Bronchial epithelial cell (primary cell): Measurements from ENCODE around the gene TCFL5. TPM values are rescaled to one million over a fixed set of nuclear protein-coding genes. Genes with fewer than 3 reads are reported as not detected.

Experiments
- DNase-seq: peaks from one replicate; pipeline ENCODE4 v3.0.0-alpha.2; 2010; ENCODE audit warnings: low read depth
- FAIRE-seq: peaks from 2 replicates; lab custom pipeline; 2011; peaks lifted over from hg19 to GRCh38; lab: Jason Lieb, UNC
- H3K27me3 ChIP-seq: 2 replicates; pipeline ENCODE4 v1.5.1; 2011; ENCODE audit warnings: low read length; ENCODE audit not compliant: control insufficient read depth, insufficient read depth
- H3K36me3 ChIP-seq: 2 replicates; pipeline ENCODE4 v1.5.1; 2011; ENCODE audit warnings: low read length; ENCODE audit not compliant: control insufficient read depth, insufficient read depth
- H3K4me3 ChIP-seq: 2 replicates; pipeline ENCODE4 v1.5.1; 2011; ENCODE audit warnings: mild to moderate bottlenecking, low read depth, low read length, control low read depth
- total RNA-seq: library from RNA; depleted of rRNA; stranded (reverse); fragments of >200 nt; gene quantifications from 2 replicates; pipeline ENCODE4 v1.2.1, GENCODE V29; 2014
- TF ChIP-seq, protein P1 (sequence below): IDR thresholded peaks from 2 replicates; pipeline ENCODE4 v1.5.1; 2011; ENCODE audit warnings: mild to moderate bottlenecking, moderate library complexity, low read length, control low read depth, inconsistent platforms; ENCODE audit not compliant: insufficient read depth, severe bottlenecking

Gene TCFL5
- 13.2 and 14.5 TPM in 2 replicates for total RNA-seq

DNA sequence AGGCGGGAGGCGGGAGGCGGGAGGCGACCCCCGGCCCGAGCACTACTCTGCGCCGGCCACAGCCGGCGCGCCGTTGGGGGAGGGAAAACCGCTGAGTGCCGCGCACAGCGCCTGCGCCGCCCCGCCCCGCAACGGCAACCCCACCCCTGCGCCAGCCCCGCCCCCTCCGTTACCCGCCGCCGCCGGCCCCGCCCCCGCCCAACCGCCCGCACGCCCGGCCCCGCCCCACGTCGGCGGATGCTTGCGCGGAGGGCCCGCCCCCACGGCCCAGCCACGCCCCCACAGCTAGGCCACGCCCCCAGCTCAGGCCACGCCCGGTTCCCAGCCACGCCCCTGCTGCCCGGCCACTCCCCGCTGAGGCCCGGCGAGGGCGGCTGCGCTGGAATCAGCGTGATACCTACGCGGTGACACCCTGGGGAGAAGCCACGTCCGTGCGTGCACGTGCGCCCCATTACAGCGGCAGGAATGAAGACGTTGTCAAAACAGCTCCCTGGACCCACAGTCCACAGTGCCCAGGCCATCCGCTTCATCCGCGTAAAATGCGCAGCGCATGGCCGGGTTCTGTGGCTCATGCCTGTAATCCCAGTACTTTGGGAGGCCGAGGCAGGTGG lies at the start of gene TCFL5:
Gene TCFL5 (minus strand): TSS at position 97 of the 611 bp plus-strand sequence. CDS start 152 bp downstream, outside the sequence.
- Histone ChIP-seq H3K36me3 (peaks cover 1% of the 10 kb centered on the region), H3K4me3 (peak within 1 kb of the TSS; percentile 53), H3K27me3 (no peaks in the 10 kb centered on the region)
- TF ChIP-seq, protein P1, sequence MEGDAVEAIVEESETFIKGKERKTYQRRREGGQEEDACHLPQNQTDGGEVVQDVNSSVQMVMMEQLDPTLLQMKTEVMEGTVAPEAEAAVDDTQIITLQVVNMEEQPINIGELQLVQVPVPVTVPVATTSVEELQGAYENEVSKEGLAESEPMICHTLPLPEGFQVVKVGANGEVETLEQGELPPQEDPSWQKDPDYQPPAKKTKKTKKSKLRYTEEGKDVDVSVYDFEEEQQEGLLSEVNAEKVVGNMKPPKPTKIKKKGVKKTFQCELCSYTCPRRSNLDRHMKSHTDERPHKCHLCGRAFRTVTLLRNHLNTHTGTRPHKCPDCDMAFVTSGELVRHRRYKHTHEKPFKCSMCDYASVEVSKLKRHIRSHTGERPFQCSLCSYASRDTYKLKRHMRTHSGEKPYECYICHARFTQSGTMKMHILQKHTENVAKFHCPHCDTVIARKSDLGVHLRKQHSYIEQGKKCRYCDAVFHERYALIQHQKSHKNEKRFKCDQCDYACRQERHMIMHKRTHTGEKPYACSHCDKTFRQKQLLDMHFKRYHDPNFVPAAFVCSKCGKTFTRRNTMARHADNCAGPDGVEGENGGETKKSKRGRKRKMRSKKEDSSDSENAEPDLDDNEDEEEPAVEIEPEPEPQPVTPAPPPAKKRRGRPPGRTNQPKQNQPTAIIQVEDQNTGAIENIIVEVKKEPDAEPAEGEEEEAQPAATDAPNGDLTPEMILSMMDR: no peak
- peak; percentile 47 for DNase-seq
- FAIRE-seq: no peak

DNA sequence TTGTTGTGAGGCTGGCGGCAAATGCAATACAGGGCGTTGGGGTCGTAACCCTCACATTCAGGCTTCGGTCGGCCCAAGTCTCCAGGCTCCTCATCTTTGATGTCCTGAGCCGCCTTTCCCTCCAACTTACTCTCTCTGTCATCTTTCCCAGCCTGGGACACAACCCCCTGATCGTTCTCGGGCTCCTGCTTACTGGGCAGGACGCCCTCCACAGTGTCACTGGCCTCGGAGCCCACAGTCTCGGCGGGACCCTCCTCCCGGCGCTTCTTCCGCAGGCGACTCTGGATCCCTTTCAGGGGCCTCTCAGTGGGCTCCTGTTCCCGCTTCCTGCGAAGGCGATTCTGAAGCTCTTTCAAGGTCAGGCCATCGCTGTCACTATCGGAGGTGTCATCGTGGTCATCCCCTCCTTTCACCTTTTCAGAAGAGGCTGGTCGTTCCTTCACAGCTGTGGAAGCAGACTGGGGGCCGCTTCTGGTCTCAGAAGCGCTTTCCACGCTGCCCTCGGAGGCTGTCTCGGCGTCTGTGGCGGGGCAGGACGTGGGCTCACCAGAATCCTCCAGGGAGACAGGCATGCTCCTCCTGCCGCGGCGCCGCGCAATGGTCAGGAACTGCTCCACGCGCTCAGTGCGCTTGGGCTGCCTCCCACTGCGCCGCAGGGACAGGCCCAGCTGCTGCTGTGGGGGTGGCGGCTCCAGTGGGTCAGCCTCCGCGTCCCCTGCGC lies 49.3 kb upstream of the TCFL5 start:
- FAIRE-seq: no peak

DNA sequence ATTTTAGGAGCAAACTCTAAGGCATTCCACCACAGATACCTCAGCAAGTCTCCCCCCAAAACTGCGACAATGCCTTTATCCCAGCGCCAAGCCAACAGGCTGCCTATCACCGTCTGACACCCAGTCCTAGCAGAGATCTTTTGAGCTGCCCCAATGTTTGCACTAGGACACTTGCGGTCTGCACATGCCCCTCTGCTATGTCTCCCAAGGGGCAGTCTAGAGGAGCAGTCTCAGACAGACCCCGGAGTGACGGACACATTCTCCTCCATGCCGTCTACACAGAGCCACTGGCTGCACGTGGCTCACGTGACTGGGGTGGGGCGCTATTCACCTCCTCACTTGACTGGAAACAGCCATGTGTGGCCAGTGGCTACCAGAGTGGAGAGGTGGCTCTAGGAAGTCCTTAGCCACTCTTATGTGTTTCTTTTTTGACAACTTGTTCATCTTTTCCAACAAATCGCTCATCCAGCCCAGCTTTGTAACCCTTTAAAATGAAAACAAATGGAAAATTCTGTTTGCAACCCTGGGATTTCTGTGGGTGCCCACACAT lies 48.7 kb upstream of the TCFL5 start:
- Histone ChIP-seq H3K4me3 (no peak overlapping the region), H3K36me3 (peaks cover 49% of the 10 kb centered on the region), H3K27me3 (no peaks in the 10 kb centered on the region)
- TF ChIP-seq, protein P1: no peak
- FAIRE-seq: no peak
- DNase-seq: no peak

More for the DNA sequence above, 49.3 kb upstream of the TCFL5 start:
- H3K36me3 ChIP-seq: peaks cover 44% of the 10 kb centered on the region
- no peak for DNase-seq
- TF ChIP-seq, protein P1: no peak
- no peak overlapping the region for H3K4me3 ChIP-seq
- no peaks in the 10 kb centered on the region for H3K27me3 ChIP-seq

DNA sequence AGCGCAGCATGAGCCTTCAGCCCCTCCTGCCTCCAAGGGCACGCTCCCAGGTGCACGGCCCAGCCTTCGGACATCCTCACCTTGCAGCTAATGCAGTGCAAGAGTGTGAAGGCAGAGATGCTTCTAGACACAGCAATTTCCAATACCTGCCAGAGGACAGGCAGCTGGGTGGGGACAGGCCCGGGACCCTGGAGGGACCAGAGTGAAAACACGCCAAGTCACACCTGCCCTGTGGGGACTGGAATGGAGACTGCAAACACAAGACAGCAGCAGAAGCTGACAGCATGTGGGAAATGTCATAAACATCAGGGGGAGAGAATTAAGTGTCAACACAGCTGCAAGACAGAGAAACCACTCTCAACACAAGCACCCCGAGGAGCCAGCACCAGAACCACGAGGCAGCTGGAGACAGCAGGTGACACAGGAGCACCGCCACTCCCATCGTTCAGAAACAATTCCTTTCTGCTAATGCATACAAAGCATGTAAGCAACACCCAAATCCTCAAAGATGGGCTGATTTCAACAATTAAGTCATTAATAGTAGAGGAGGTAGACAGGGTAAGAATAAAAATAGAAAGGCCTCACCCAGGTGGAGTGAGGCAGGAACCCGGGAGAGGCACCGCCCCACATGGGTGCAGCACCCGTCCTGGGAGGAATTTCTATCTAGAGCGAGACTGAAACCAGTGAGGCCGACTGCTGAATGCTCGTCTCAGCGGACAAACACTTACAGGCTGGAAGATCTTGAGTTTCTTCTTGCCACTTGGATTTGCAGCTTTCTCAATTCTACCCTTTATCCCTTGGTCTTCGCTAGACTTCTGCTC lies 47.6 kb upstream of the TCFL5 start:
- Histone ChIP-seq H3K36me3 (peaks cover 52% of the 10 kb centered on the region), H3K4me3 (no peak overlapping the region), H3K27me3 (no peaks in the 10 kb centered on the region)
- no peak for FAIRE-seq
- no peak for DNase-seq
- TF ChIP-seq, protein P1: no peak

DNA sequence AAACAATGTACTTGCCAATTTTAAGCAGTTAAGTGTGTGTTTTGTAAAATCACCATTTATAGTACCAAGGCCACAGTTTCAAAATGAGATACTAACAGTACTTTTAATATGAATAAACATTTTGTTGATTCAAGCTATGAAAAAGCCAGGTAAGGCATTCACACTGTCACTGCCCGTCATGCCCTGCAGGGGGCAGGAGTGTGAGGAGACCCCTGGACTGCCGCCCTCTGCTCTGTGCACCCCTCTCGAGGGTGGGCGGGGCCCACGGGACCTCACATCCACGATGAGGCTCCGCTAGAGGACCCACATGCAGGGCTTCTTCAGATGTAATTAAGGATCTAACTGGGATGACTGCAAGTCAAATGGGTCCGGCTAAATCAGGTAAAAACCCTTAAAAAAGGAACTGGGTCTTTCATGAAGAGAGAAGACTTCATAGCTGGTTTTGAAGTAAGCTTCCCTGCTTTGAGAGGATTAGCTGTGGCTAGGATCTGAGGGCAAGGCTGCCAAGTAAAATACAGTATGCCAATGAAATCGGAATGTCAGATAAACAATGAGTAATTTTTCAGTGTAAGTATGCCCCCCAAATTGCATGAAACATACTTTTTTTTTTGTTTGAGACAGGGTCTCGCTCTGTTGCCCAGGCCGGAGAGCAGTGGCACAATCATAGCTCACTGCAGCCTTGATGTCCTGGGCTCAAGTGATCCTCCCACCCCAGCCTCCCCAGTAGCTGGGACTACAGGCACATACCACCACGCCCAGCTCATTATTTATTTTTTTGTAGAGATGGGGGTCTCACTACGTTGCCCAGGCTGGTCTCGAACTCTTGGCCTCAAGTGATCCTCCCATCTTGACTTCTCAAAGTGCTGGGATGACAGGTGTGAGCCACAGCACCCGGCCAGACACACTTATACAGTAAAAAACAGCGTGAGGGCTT lies 46.0 kb upstream of the TCFL5 start:
- FAIRE-seq (no peak), DNase-seq (no peak)
- TF ChIP-seq, protein P1: peak; percentile 63
- Histone ChIP-seq H3K36me3 (peaks cover 52% of the 10 kb centered on the region), H3K27me3 (no peaks in the 10 kb centered on the region), H3K4me3 (no peak overlapping the region)
